ENCODE data around the gene ACER1. TPM values are rescaled to one million over a fixed set of nuclear protein-coding genes. Genes with fewer than 3 reads are reported as not detected.

ACER1 gene
- total and polyA plus RNA-seq, 4 donors = 0.07 TPM; not detected in 3

- H3K9me3 ChIP-seq (ENCODE audit: control insufficient read depth in 4 of 4, low read length in 3 of 4) = no peaks in the 10 kb centered on the region
- no peaks in the 10 kb centered on the region for H3K27me3 ChIP-seq (ENCODE audit: control insufficient read depth in 4 of 4, insufficient read depth in 4 of 4, low read length in 3 of 4)
- TF ChIP-seq CTCF (IDR thresholded peaks at IDR 0.05; ENCODE audit: low read depth, low read length, missing input control) (peak; percentile 21), FOXA2 (IDR thresholded peaks at IDR 0.05) (no peak), RAD21 (IDR thresholded peaks at IDR 0.05) (peak; percentile 37 to 50)
- WGBS = 68% methylated on average over 4 of the region's 4 CpGs
- no peaks in the 10 kb centered on the region for H3K4me1 ChIP-seq (ENCODE audit: control insufficient read depth in 4 of 4, insufficient read depth in 4 of 4, low read length in 3 of 4)
- no peak overlapping the region for H3K27ac ChIP-seq (ENCODE audit: low read depth in 1 of 2, low read length in 2 of 2)
- H3K9ac ChIP-seq (ENCODE audit: low read depth in 1 of 2, low read length in 2 of 2) = no peak overlapping the region
- no peak overlapping the region for H3K4me3 ChIP-seq (ENCODE audit: low read depth in 1 of 3, low read length in 3 of 3)
- DNase-seq (ENCODE audit: low spot score) = no peak
- peaks cover 0 to 2% (median 0%) of the 10 kb centered on the region in 4 donors for H3K36me3 ChIP-seq (ENCODE audit: control insufficient read depth in 4 of 4, insufficient read depth in 3 of 4, low read depth in 1 of 4, low read length in 3 of 4)
These were observed 20.8 kb upstream of the ACER1 start for GRCh38 chr19:6354098-6354674.

GRCh38 chr19:6352381-6353165 lies 19.2 kb upstream of the ACER1 start:
- WGBS = 95% methylated on average over 2 of the region's 2 CpGs
- Histone ChIP-seq H3K4me1 (ENCODE audit: control insufficient read depth in 4 of 4, insufficient read depth in 4 of 4, low read length in 3 of 4) (no peaks in the 10 kb centered on the region), H3K9ac (ENCODE audit: low read depth in 1 of 2, low read length in 2 of 2) (no peak overlapping the region), H3K36me3 (ENCODE audit: control insufficient read depth in 4 of 4, insufficient read depth in 3 of 4, low read depth in 1 of 4, low read length in 3 of 4) (peaks cover 0 to 2% (median 0%) of the 10 kb centered on the region in 4 donors), H3K9me3 (ENCODE audit: control insufficient read depth in 4 of 4, low read length in 3 of 4) (no peaks in the 10 kb centered on the region), H3K27ac (ENCODE audit: low read depth in 1 of 2, low read length in 2 of 2) (no peak overlapping the region), H3K4me3 (ENCODE audit: low read depth in 1 of 3, low read length in 3 of 3) (no peak overlapping the region), H3K27me3 (ENCODE audit: control insufficient read depth in 4 of 4, insufficient read depth in 4 of 4, low read length in 3 of 4) (no peaks in the 10 kb centered on the region)
- DNase-seq (ENCODE audit: low spot score) = no peak
- no peak for TF ChIP-seq NR2F2 (IDR thresholded peaks at IDR 0.05)
- TF ChIP-seq ZBTB33 (IDR thresholded peaks at IDR 0.05) = no peak
- TF ChIP-seq TAF1 (conservative IDR thresholded peaks at IDR 0.05) = no peak
- TF ChIP-seq HNF4G (IDR thresholded peaks at IDR 0.05) = no peak
- no peak for TF ChIP-seq RAD21 (IDR thresholded peaks at IDR 0.05)
- no peak for TF ChIP-seq REST (IDR thresholded peaks at IDR 0.05)
- TF ChIP-seq EGR1 (IDR thresholded peaks at IDR 0.05; ENCODE audit: low read depth in 2 of 2) = no peak

Measured in liver (tissue), 9 donors.